Stimulated activated CD8-positive, alpha-beta memory T cell treated with anti-CD3 and anti-CD28 coated beads, Interleukin-4, amount 100 ng/mL, for 24 hours (primary cell): ENCODE results near the gene ARV1.

Experiments used
- DNase-seq: peaks from one replicate; pipeline ENCODE4 v3.0.0-alpha.2; 2020; ENCODE audit warnings: low read depth

The ARV1 gene

GRCh38 chr1:230978491-230979388 is at the start of gene ARV1, which contains the start of gene TTC13:
TSS of gene ARV1 (plus strand) at chr1:230979094. CDS start at chr1:230979106, 12 bp downstream.
TSS of gene TTC13 (minus strand) at chr1:230978861. CDS start at chr1:230978830, 31 bp downstream.
- peak; percentile 95 for DNase-seq

DNA sequence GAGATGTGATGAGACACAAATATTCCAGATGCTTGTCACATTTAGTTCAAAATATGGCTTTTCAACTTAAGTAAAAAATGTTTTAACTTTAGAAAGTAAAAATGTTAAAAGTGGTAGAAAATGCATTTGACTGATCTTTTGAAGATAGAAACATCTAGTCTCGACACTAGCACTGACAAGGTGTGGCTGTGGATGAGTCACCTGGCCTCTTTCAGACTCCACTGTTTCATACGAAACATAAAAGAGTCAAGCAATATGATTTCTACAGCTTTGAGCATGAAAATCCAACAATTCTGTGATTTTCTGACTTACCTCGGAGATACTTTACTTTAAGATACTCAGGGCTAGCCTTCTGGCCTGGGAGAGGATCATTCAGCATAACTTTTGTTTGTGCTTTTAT is 47.9 kb upstream of the ARV1 start:
- no peak for DNase-seq

GRCh38 chr1:230935852-230936251 is 43.0 kb upstream of the ARV1 start:
- no peak for DNase-seq

DNA sequence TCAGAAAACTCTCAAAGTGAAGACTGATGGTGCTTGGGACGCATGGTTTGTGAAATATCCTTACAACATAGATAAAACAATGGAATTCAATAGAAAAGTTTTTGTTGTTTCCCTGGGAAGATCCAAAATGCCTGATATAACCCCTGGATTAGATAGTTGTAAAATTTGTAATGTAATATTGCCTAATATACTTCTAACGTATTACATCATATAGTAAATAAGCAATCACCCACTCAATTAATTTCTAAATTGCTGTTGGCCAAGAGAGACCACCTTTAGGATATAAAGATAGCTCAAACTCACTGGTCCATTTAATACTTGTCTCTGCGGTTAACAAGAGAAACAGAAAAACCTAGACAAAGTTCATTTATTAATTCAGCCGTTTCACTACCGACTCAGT is 42.4 kb upstream of the ARV1 start:
- DNase-seq: no peak

DNA sequence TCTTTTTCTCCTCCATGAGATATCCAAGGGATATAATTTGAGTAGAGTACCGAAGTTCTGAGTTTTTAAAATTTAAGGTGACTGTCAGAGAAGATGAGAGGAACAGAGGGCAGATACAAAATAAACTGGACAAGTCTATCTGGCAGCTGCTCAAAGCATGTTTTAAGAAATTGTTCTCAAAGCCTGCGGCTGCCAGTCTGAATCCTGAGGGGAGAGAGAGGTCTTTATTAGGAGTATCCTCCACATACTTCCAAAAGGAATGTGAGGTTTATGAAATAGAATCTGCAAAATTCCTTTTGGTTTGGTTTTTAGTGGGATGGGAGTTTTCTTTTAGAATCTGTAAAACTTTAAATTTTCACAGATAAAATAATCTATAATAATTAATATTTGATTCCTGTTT is 41.5 kb upstream of the ARV1 start:
- no peak for DNase-seq

GRCh38 chr1:230938924-230939368 is 39.9 kb upstream of the ARV1 start:
- DNase-seq: no peak

DNA sequence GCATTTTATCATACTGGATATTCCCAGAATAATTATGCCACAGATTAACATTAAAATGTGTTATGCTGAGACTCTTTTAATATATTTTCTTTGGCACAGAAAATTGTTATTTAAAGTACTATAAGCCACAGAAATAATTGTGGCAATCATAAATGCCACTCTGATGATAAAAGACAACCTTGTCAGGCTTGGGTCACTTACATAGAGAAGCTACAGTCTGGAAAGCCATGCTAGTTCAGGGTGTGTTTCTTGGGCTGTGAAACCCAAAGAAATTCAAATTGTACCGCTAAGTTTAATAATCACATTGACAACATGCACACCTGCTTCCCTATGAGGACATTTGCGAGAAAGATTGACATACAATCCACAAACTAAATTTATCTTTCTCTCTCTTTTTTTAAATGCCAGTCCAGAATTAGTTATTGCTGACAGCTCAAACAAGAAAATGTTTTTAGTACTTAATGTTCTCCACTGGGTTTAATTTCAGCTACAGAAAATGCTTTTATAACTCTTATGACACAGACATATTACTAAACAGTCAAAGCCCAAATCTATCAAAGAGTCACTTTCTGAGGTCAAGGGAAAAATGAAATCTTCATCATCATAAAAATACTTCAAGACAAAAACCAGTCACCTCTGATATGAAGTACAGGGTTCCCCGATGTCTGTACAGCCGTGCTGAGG is 38.9 kb upstream of the ARV1 start:
- no peak for DNase-seq

GRCh38 chr1:230940848-230941247 is 38.0 kb upstream of the ARV1 start:
- no peak for DNase-seq

GRCh38 chr1:230943048-230943593 is 35.8 kb upstream of the ARV1 start:
- DNase-seq: no peak

DNA sequence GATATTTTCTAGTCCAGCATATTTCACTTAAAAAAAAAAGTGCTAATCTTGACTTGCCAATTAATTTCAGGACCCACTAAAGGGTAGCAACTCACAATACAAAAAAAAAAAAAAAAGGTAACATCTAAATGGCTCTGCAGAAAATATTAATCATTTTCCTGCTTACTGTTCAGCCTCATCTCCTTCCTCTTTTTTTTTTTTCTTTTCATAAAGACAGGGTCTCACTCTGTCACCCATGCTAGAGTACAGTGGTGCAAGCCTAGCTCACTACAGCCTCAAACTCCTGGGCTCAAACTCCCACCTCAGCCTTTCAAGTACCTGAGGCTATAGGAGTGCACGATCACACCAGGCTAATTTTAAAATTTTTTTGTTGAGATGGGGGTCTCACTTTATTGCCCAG is 30.6 kb upstream of the ARV1 start:
- no peak for DNase-seq

DNA sequence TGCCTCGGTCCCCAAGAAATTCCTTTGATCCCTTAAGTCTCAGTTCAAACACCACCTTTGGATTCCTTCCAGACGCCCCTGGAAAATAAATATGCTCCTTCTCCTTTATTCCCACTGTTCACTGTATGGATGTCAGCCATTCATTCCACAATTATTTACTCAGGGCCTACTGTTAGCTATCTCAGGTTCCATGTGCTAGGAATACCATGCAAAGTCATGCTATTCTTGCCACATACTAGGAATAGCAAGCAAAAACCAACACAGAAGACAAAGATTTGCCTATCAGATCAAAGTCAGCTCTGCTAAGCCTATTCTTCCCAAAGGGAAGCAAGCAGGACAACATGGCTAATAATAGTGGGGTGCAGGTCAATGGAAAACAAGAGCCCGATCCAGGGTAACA is 30.0 kb upstream of the ARV1 start:
- no peak for DNase-seq

GRCh38 chr1:230950404-230950803 is 28.5 kb upstream of the ARV1 start:
- no peak for DNase-seq

DNA sequence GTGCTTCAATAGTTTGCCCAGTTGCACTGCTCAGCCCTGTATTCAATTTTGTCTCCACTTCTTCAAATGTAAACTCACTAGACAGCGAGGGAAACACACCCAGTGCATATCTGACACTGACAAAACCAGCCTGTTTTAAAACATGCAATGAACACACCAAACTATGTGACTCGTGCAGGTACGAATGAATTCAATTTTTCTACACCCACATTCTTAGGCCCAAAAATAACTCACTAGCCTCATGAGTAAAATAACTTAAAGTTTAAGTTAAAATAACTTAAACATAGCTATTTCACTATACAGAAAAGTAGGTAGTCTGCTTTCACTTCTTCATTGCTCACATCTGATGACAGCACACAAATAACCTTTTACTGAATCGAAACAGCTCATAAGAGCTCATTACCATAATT is 21.3 kb upstream of the ARV1 start:
- DNase-seq: no peak

GRCh38 chr1:230958370-230958769 is 20.5 kb upstream of the ARV1 start:
- no peak for DNase-seq

DNA sequence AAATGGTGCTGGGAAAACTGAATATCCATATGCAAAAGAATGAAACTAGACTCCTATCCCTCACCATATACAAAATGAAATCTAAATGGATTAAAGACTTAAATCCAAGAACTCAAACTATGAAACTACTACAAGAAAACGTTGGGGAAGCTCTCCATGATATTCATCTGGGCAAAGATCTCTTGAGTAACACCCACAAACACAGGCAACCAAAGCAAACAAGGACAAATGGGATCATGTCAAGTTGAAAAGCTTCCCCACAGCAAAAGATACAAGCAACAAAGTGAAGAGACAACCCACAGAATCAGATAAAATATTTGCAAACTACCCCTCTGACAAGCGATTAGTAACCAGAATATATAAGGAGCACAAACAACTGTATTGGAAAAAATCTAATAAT is 14.0 kb upstream of the ARV1 start:
- no peak for DNase-seq

DNA sequence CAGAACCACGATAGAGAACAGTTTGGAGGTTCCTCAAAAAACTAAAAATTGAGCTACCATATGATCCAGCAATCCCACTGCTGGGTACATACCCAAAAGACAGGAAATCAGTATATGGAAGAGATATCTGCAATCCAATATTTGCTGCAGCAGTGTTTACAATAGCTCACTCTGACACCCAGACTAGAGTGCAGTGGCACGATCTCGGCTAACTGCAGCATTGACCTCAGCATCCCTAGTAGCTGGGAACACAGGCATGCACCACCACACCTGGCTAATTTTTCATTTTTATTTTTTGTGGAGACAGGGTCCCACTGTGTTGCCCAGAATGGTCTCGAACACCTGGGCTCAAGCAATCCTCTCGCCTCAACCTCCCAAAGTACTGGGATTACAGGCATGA is 13.4 kb upstream of the ARV1 start:
- no peak for DNase-seq

GRCh38 chr1:230966358-230966873 is 12.5 kb upstream of the ARV1 start:
- no peak for DNase-seq

DNA sequence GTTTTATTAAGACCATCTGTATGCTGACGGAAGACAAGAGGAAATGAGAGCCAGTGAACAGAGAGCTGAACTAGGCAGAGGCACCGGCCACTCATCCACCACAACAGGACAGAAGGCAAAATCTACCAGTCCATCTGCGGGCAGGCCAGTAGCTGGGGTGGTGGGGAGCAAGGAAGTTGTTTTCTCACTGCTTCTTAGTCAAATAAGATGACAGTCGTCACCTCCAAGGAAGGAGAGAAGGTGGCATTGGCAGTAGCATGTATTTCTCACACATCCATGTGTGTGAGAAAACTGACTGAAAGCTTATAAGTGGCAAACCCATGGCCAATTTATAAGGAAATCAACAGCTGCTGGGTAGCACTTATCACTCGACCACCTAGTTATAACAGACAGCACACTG is 8.5 kb upstream of the ARV1 start:
- DNase-seq: no peak

DNA sequence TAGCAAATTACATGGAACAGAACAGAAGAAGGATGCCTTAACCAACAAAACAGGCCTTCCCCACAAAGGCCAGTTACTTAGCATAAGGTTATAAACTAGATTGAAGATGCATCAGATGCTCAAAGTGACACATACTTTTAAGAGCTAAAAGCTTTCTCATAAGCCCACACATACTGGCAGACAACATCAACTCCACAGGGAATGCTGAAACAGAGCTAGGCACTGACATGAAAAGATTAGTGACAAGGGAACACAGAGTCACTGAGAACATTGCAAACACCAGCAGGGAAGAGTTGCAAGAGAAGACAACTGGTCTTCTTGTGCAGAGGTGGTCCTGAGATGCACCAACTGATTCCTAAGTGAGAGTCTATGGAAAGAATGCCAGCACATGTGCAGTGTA is 7.1 kb upstream of the ARV1 start:
- no peak for DNase-seq

DNA sequence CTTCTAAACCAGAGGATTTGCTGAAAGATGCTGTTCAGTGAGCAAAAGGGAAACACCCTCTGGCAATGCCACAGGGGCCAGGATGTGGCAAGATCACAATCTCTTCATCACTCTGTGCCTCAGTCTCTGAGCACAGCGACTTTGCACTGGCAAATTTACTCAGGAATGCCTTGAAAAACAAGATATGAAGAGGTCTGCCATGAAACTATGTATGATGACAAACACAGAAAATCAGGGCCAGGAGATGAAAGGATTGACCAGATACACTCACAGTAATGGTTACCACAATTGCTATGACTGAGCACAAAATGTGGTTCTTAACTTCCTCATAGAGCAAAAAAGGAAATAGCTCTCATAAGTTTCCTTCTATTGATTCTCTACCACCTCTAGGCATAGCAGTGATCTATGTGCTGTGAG is 6.0 kb upstream of the ARV1 start:
- DNase-seq: peak; percentile 22

DNA sequence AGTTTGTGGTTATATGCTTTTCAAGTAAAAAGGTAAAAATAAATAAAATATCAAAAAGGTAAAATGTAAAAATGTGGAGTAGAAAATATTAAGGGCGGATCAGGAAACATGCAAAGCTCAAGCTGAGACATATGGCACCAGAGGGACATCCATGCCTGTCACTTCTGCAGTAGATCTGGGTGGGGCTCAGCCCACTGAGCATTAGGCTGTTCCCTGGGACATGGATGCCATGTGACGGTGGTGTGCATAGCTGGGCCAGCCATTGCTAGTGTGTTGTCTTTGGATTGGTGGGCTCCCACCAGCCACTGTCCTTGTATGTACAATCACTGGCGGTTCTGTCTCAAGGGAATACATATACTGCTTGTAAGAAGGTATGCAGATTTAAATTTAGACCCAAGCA is 3.3 kb upstream of the ARV1 start:
- DNase-seq: no peak

DNA sequence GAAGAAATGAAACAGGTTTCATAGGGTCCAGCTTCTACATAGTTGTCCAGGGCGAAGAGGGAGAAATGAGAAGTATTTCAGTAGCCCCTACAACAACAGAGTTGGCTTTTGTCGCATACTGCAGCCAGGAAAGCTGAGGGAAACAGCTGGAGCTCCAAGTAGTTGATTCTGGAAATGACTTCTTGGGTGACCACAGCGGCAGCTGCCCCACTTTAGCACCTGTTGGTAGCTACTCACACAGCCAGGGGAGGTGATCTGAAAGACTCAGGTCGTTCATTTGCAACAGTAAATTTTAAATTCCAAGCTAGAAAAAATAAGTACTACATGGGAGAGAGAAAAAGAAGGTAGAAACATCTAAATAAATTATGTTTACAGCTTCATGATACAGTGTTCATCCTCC is 2.5 kb upstream of the ARV1 start:
- DNase-seq: no peak
